Renal cortex interstitium (tissue), 15 donors: Measurements from ENCODE around the gene LIPF. TPM values are rescaled to one million over a fixed set of nuclear protein-coding genes. Genes with fewer than 3 reads are reported as not detected.
"Not testable (repeated sequence)": the region's sequence is repeated elsewhere in the genome, so short reads cannot be mapped to it uniquely, and the experiment has no call there.

Experiments
- DNase-seq, 11 donors: peaks; one replicate each; pipeline ENCODE4 v3.0.0-alpha.2; 2013; ENCODE audit warnings: low read depth in 9 of 11, low spot score in 4 of 11; ENCODE audit errors: extremely low read depth in 1 of 11
- long read RNA-seq, 16 experiments: transcript quantifications; one replicate each; lab custom pipeline, GENCODE V29; 2026
- polyA plus RNA-seq, 3 donors: library from polyadenylated mRNA; unstranded; fragments of 120-200 nt; gene quantifications; one replicate each; pipeline ENCODE4 v1.2.1, GENCODE V29; 2013; ENCODE audit not compliant: insufficient read length in 3 of 3

The LIPF gene, protein sequence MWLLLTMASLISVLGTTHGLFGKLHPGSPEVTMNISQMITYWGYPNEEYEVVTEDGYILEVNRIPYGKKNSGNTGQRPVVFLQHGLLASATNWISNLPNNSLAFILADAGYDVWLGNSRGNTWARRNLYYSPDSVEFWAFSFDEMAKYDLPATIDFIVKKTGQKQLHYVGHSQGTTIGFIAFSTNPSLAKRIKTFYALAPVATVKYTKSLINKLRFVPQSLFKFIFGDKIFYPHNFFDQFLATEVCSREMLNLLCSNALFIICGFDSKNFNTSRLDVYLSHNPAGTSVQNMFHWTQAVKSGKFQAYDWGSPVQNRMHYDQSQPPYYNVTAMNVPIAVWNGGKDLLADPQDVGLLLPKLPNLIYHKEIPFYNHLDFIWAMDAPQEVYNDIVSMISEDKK
- polyA plus RNA-seq = under 1 TPM; 0.22 to 0.29 (median 0.26) TPM
- long read RNA-seq, donor 1, partial matches to known transcripts = 0 of 1 reads
- long read RNA-seq, donor 1, other reads (novel, unspliced or antisense) = 0 of 1 reads
- long read RNA-seq, donor 2 = 0 reads
- long read RNA-seq, donor 3 = 0 reads
- long read RNA-seq, donor 4 = 0 reads
- long read RNA-seq, donor 5 = 0 reads
- long read RNA-seq, donor 6 = 0 reads
- long read RNA-seq, donor 7 = 0 reads
- long read RNA-seq, donor 8 = 0 reads
- long read RNA-seq, donor 9 = 0 reads
- long read RNA-seq, donor 10 = 0 reads
- long read RNA-seq, donor 11 = 0 reads
- long read RNA-seq, donor 12 = 0 reads
- long read RNA-seq, donor 13 = 0 reads
- long read RNA-seq, donor 14 = 0 reads
- long read RNA-seq, donor 15 = 0 reads
- long read RNA-seq, donor 16 = 0 reads

DNA sequence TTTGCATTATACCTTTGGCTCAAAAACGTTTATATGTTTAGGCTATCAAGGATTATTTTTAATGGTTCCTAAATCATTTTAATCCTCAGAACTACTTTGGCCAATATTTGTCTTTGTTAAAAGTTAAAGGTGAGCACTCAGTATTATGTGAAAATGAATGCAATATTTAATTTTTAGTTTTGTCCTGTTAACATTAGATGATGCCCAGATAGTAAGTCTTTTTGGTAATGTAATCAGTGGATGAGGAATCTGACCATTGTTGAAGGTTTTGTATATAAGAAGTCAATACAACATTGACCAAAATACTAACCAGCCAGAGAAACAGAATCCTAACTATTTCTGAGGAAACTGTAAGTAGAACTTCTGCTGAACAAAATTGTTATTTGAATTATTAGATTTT, at the start of gene LIPF:
Gene LIPF (plus strand): TSS at position 301 of the 400 bp plus-strand sequence. CDS start 2,856 bp downstream, outside the sequence.
- DNase-seq = no peak

DNA sequence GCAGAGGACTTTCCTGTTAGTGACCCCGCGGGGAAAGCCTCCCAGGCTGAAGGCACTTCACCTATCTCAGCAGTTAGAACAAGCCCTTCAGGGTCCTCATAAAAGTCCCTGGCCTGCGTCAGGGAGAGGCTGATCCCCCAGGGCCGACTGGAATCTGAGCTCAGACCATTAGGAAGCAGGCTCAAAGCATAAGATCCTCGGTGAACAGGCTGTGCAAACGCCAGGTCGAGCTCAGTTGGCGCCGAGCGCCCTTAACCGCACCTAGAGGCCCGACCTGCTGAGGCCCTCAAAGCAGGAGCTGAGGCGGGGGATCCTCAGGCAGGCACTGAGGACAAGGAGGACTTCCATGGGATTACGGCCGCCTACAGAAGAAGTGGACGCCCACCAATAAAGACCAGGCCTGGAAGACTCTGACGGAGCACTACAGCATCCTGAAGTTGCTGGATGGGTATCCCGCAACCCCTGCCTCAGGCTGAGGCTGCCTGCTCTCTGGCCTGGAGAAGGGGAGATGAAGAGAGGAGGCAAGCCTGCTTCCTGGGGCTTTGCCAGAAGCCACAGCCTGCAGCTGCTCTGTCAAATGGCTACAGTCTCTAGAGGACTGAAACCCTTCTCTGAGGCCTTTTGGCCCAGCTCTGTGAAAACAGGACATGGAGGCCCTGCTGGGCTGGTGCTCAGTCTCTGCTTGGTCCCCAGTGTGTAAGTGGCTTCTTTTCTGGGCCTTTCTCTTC, 47.8 kb upstream of the LIPF start:
- DNase-seq = peak in 2 of 11 donors; percentile 2 to 3

DNA sequence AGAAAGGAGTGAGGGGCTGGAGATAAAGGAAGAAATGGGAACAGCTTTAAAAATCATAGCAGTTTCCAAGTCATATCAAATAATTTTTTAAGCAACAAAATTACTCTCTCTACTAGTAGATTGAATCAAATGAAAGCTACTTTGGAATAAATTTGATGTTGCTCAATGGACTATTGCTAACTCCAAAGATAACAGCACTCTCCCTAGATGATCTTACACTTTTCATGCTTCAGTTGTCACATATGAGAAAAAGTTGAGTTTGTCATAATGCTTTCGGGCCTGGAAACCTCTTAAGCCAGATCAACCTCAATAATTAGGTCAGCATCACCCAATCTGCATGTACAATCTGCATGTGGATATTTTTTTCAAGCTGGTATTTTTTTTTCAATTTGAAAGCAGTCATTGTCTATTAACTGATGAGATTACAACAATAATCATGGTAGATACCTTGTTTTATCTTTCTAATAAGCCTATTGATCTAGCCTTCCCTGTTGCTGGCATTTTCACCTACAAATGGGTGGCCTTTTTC, 46.4 kb upstream of the LIPF start:
- no peak for DNase-seq

DNA sequence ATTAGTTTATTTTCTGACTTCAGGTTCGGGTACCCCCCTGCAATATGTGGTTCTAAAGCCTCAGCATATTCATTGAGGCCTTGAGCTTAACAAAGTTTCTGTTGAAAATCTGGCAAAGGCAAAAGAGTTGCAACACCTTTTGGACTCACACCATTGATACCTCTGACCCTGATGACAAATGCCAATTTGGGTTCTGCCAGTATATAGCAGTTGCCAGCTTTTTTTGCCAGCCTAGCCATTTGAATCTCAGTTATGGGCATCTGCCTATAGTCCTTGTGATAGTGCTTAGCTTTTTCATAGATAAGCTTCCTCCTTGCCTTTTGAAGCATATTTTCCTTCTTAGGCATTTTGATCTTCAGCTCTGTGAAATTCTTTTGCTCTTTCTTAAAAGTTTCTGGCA, 45.7 kb upstream of the LIPF start:
- DNase-seq = no peak

DNA sequence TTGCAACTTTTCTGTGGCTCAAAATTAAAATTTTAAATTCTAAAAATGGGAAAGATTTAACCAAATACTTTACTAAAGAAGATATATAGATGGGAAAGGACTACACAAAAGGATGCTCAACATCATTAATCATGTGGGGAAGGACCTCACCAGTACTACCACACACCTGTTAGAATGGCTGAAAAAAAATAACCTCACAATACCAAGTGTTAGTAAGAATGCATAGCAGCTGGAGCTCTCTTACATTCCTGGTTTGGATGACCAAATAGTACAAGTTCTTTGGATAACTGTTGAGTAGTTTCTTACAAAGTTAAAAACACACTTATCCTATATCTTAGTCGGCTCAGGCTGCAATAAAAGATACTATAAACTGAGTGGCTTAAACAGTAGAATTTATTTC, 43.8 kb upstream of the LIPF start:
- no peak for DNase-seq

DNA sequence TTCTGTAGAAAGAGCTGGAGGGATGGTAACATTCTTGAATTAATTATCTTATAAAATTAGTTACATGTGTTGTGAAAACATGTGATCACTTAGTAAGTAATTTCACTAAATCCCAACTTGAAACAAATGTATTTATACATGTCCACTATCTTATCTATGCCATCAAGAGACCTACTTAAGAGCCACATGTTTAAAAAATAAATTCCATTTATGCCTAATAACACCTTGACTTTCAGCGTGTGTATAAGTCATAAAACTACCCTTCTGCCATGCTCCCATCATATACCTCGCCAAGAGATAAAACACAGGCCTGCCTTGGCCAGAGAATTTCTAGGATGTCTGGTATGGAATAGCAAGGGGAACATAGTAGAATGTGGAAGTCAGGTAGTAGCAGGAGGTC, 40.4 kb upstream of the LIPF start:
- no peak for DNase-seq

DNA sequence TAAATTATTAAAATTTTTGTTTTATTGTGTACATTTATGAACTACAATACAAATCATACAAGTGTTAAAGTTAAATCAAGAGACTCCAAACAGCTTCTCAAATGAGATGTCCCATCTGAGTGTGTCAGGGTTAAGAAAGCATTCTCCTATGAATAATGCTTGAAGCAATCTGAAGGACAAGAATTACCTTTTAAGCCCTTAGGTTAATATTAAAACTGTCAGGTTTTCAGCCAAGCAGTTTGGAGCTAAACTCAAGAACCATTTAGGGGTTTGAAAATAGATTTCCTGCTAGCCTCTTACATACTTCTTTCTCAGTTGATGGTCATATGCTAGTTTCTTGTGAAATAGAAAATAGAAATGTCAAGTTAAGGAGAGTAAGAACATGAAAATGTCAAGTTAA, 39.4 kb upstream of the LIPF start:
- no peak for DNase-seq

DNA sequence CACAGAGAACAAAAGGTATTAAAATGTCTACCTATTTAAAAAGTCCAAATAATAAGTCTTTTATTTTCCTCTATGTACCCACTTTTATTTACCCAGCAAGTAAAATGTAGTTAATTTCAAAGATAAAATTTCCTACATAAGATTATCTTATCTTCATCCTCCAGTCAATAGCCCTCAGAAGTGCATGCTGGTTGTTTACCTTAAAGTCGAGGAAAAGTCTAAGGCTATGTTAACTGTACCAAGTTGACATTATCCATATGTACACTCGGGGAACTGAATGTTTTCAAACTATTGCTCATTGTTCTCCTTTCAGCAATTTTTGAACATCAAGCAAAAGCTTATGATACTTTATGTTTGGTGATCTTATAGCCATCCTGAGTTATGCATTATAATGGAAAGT, 24.1 kb upstream of the LIPF start:
- DNase-seq = no peak

DNA sequence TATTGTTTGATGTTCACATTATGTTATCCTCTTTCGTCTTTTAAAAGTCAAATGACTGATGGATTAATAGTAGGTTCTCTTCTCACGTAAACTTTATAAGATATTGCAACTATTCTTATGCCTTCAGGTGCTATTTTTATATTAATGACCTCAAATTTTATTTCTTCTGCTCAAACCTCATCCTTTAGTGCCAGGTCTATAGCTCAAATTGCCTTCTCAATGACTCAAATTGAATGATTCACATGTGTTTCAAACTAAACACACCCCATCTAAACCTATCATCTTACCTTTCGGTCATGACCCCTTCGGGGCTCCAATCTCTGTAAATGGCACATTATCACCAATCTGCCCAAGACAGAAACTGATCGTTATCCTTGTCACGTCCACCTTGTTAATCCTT, 22.0 kb upstream of the LIPF start:
- no peak for DNase-seq

DNA sequence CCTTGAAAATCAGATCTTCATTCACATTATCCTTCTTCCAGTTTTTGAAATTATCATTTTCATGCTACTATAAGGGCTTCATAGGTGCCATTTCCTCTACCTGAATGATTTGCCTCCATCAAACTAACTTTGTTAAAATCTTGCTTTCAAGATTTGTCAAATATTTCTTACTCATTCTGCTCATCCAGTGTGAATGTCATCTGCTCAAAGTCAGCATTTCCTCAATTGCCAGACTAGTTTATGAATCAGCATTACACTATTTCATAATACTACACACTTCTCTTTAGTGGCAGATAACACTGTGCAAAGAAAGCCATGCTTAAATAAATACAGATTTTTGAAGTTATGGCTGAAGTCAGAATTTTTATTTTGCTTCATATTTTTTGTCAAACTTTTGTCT, 21.3 kb upstream of the LIPF start:
- DNase-seq = no peak

DNA sequence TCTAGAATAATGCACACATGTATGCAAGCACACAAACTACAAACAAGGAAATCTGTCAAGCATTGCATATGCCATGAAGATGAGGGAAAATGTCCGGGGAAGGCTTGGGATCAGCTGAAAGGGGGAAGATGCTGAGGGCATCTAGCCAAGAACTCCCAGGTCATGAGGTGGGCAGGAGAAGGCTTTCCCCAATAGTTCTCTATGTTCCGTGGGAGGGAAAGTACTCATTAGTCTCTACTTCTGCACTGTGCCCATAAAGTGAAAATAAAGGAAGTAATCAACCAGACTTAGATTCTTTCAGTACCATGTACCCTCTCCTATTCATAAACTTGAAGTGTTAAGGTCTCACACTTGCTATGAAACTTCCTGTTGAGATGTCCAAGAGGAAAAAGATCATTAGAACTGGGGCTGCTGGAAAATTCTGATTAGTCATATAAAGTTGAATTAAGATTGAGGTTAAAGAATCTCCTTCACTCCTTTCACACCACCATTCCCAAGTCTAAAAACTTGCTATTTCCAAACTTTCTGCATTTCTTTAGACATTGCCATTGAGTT, 17.1 kb upstream of the LIPF start:
- no peak for DNase-seq

DNA sequence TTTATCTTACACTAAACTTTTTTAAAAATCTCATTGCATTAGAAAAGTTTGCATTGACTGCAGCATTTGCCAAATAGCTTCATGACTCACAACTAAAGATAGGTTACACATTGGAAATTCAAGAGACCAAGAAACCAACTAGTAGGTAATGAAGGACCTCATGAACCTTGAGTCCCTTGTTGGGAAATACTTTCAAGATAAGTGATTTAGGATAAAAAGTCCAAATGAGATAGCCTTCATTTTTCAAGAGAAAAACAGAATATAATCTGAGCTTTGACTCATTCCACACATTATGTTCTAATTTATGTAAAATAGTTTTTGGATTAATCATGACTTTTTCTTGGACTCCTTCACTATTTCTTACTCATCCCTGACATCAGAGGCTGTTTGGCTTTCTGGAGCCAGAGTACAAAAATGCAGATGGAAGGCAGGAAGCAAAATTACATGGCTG, 13.1 kb upstream of the LIPF start:
- no peak for DNase-seq

DNA sequence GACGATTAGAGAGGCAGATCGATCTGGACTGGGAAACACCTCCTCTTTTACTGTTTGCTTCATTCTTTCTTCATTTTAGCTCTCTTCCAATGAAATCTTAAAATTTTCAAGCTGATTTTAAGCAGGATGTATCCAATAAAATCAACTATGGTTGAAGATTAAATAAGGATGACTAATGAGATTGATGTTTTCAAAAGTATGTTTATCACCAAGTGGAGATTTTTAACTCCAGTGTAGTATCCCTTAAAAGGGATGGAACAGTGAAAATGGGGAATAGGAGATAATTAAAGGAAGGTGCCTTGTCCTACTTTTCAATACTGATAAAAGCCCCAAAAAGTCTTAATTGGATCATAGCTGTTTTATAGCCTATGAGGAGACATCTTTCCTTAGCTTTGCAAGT, 11.6 kb upstream of the LIPF start:
- DNase-seq = no peak

DNA sequence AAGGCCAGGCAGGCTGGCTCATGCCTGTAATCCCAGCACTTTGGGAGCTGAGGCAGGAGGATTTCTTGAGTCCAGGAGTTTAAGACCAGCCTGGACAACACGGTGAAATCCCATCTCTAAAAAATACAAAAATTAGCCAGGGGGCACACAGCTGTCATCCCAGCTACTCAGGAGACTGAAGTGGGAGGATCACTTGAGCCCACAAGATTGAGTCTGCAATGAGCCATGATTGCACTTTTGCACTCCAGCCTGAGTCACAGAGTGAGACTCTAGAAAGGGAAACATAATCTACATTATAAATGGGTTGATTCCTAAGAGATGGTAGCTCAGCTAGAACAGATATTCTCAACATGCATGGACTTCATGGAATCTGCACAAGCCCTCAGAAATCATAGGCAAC, 6.3 kb upstream of the LIPF start:
- DNase-seq = no peak

DNA sequence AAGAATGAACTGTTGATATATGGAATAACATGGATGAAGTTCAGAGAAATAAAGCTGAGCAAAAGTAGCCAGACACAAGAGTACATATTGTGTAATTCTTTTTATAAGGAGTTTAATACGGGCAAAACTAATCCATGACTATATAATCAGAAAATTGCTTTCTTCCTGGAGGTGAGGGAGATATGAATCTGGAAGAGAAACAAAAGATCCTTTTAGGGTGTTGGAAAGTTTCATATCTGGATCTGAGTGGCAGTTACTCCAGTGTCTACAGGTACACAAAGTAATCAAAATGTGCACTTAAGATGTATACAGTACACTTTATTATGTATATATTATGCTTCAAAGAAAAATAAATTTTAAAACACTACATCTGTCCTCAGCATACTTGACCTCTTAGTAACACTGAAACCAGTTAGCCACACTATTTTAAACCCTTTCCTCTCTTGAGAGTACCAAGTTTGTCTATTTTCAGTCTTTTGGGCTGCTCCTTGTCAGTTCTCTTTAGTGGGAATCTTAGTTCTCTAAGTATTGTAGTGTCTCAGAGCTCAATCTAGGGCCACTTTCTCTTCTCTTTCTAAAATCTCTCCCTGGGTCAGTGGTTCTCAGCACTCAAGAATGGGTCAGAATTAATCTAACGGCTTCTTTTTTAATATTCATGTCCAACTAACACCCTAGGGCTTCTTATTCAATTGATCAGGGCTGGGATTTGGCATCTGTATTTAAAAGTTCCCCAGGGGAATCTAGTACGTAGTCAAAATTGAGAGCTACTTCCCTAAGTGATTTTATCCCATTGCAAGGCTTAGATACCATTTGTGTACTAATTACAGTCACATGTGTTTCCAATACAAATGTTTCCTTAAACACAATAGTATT, 4.3 kb upstream of the LIPF start:
- DNase-seq = no peak

DNA sequence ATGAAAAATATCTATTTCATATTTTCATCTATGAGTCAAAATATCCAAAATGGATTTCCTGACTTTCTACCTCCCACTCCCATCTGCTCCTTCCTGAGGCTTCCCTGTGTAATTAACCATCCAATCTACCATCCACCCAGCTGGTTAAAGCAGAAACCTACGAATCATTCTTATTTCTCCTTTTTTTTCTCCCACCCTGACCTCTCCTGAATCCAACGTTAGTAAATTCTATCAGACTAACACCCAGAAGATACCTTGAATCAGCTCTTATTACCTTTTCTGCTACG, 3.7 kb upstream of the LIPF start:
- DNase-seq = no peak

DNA sequence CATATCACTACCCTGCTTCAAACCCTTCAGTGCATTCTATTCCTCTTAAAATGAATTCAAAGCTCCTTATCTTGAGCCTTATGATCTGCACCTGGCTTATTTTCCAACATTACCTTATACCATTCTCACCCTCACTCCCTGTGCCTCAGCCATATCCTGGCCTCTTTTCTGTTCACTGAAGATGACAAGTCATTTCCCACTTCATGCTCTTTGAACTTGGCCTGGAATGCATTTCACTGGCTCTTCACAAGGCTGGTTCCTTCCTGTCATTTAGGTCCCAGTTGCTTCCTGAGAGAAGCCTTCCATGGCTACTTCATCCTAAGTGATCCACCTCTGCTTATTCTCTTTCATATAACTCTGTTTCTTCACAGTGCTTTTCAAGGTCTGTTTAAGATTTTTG, 3.2 kb upstream of the LIPF start:
- DNase-seq = no peak

DNA sequence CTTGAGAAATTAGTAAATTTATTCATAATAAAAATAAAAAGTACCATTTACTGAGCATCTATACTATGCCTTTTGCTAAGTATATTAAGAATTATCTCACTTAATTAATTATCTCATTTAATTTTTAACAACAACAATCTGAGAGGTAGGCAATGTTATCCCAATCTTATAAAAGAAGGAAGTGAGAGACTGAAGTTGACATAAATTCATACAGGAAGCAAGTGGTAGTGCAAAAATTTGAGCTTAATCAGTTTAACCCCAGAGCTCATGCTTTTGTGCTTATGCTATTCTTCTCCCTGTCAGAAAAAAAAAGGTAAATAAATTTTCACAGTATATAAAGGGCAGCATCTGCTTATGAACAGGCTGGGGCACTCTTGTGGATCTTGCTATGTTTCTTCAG, 2.7 kb upstream of the LIPF start:
- no peak for DNase-seq

DNA sequence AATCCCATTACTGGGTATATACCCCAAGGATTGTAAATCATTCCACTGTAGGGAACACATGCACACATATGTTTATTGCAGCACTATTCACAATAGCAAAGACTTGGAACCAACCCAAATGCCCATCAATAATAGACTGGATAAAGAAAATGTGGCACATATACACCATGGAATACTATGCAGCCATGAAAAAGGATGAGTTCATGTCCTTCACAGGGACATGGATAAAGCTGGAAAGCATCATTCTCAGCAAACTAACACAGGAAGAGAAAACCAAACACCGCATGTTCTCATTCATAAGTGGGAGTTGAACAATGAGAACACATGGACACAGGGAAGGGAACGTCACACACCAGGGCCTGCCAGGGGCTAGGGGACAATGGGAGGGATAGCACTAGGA, 1.1 kb upstream of the LIPF start:
- DNase-seq = not testable (repeated sequence)
